ENCODE results near the gene PLA2G4B.

PLA2G4B gene

DNA sequence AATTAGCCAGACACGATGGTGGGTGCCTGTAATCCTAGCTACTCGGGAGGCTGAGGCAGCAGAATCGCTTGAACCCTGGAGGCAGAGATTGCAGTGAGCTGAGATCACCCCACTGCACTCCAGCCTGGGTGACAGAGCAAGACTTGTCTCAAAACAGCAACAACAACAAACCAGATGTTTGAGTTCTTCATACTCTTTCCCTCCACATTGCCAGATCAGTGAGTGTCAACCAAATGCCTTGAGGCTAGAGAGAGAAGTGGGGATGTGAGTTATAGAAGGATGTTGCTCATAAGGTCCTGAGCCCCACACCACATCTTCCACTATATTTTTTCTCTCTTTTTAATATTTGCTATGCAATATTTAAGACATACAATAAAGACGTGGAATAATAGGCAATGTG, 44.6 kb upstream of the PLA2G4B start:
- TF ChIP-seq, protein P1, sequence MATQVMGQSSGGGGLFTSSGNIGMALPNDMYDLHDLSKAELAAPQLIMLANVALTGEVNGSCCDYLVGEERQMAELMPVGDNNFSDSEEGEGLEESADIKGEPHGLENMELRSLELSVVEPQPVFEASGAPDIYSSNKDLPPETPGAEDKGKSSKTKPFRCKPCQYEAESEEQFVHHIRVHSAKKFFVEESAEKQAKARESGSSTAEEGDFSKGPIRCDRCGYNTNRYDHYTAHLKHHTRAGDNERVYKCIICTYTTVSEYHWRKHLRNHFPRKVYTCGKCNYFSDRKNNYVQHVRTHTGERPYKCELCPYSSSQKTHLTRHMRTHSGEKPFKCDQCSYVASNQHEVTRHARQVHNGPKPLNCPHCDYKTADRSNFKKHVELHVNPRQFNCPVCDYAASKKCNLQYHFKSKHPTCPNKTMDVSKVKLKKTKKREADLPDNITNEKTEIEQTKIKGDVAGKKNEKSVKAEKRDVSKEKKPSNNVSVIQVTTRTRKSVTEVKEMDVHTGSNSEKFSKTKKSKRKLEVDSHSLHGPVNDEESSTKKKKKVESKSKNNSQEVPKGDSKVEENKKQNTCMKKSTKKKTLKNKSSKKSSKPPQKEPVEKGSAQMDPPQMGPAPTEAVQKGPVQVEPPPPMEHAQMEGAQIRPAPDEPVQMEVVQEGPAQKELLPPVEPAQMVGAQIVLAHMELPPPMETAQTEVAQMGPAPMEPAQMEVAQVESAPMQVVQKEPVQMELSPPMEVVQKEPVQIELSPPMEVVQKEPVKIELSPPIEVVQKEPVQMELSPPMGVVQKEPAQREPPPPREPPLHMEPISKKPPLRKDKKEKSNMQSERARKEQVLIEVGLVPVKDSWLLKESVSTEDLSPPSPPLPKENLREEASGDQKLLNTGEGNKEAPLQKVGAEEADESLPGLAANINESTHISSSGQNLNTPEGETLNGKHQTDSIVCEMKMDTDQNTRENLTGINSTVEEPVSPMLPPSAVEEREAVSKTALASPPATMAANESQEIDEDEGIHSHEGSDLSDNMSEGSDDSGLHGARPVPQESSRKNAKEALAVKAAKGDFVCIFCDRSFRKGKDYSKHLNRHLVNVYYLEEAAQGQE (IDR thresholded peaks at IDR 0.05; ENCODE audit: low read depth): no peak
- TF ChIP-seq EP300 (IDR thresholded peaks at IDR 0.05; ENCODE audit: borderline replicate concordance) (no peak), CEBPB (IDR thresholded peaks at IDR 0.05) (no peak), RAD21 (IDR thresholded peaks at IDR 0.05; ENCODE audit: low read depth) (no peak), CREB1 (IDR thresholded peaks at IDR 0.05; ENCODE audit: low read depth) (no peak), ZBTB7A (IDR thresholded peaks at IDR 0.05; ENCODE audit: low read depth) (no peak), NFIC (IDR thresholded peaks at IDR 0.05) (no peak), TCF12 (IDR thresholded peaks at IDR 0.05; ENCODE audit: low read depth) (no peak), YY1 (IDR thresholded peaks at IDR 0.05; ENCODE audit: low read depth) (no peak), TAF1 (IDR thresholded peaks at IDR 0.05; ENCODE audit: low read depth) (no peak), EGR1 (IDR thresholded peaks at IDR 0.05) (no peak), TEAD4 (IDR thresholded peaks at IDR 0.05) (no peak), FOXM1 (IDR thresholded peaks at IDR 0.05; ENCODE audit: borderline replicate concordance, low read depth) (no peak)
- TF ChIP-seq, protein P2, sequence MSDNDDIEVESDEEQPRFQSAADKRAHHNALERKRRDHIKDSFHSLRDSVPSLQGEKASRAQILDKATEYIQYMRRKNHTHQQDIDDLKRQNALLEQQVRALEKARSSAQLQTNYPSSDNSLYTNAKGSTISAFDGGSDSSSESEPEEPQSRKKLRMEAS (IDR thresholded peaks at IDR 0.05): no peak
- TF ChIP-seq, protein P3, sequence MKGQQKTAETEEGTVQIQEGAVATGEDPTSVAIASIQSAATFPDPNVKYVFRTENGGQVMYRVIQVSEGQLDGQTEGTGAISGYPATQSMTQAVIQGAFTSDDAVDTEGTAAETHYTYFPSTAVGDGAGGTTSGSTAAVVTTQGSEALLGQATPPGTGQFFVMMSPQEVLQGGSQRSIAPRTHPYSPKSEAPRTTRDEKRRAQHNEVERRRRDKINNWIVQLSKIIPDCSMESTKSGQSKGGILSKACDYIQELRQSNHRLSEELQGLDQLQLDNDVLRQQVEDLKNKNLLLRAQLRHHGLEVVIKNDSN (IDR thresholded peaks at IDR 0.05): no peak

DNA sequence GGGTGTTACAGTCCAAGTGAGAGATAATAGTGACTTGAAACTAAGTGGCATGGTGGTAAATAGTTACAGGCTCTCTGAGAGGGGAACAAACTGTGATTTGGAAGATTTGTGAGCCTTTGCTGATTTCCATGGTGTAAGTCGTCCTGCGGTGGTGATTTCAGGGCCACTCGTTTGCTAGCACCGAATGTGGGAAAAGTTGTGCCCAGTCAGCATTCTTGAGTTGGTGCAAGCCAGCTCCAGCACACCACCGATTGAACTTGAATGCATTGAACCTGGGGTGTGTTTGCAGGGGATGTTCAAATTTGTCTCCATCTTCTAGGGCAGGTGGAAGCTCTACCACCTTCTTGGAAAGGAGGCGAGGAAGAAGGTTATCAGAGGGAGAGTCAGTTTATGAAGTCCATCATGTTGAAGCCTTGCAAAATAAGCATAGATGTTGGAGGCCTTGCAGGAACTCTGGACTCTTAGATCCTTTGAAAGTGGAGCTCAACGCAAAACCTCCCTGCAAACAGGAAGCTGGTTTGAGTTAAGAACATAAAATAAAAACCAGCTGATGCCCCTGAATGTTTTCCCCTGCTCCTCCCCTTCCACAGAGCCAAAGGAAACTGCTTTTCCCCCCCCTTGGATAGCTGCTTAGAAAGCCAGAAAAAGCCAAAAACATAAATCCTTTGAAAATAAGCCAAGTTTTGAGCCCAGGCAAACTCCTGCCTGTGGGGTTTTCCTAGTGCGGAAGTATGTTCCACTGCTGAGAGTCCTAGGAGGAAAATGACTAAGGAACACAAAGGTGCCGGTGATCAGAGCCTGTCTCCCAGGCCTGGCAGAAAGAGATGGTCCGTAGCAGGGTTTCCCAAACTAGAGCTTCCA, 42.4 kb upstream of the PLA2G4B start:
- TF ChIP-seq, protein P2 (IDR thresholded peaks at IDR 0.05): no peak
- no peak for TF ChIP-seq YY1 (IDR thresholded peaks at IDR 0.05; ENCODE audit: low read depth)
- TF ChIP-seq NFIC (IDR thresholded peaks at IDR 0.05): no peak
- TF ChIP-seq, protein P3 (IDR thresholded peaks at IDR 0.05): no peak
- TF ChIP-seq, protein P1 (IDR thresholded peaks at IDR 0.05; ENCODE audit: low read depth): no peak
- no peak for TF ChIP-seq CREB1 (IDR thresholded peaks at IDR 0.05; ENCODE audit: low read depth)
- TF ChIP-seq TCF12 (IDR thresholded peaks at IDR 0.05; ENCODE audit: low read depth): no peak
- no peak for TF ChIP-seq ZBTB7A (IDR thresholded peaks at IDR 0.05; ENCODE audit: low read depth)
- no peak for TF ChIP-seq TAF1 (IDR thresholded peaks at IDR 0.05; ENCODE audit: low read depth)
- no peak for TF ChIP-seq EGR1 (IDR thresholded peaks at IDR 0.05)
- TF ChIP-seq CEBPB (IDR thresholded peaks at IDR 0.05): no peak
- TF ChIP-seq EP300 (IDR thresholded peaks at IDR 0.05; ENCODE audit: borderline replicate concordance): no peak

DNA sequence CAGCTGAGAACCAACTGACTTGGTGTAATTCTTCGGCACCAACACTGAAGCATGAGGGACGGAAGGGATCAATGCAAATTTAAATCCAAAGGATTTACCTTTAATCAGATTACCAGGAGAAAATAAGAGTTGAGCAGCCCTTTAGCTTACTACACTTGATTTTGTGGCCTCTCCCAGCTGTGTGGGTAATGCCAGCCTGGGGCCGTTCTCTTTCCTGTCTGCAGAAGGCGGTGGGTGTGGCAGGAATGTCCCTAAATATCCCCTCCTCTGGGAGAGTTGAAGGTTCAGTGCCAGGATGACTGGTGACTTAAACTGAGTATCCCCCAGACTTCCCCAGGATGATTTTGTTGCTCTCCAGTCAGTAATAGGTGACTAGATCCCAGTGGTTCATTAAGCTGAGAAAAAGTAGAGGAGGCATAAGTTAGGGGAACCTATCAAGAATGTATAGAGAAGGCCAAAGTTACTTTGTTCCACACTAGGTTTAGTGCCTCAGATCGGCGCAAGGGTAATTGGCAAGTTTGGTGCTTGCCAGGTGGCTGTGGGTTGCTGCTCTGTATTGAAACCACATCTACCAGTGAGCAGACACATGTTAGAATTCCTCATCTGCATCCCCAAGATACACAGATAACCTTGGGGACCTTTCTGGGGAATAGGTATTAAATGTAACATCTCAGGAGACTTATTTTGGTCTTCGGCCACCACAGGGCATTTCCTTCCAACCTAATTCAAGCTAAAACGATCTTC, 41.3 kb upstream of the PLA2G4B start:
- TF ChIP-seq, protein P3 (IDR thresholded peaks at IDR 0.05): no peak
- TF ChIP-seq ZBTB7A (IDR thresholded peaks at IDR 0.05; ENCODE audit: low read depth): no peak
- no peak for TF ChIP-seq TCF12 (IDR thresholded peaks at IDR 0.05; ENCODE audit: low read depth)
- no peak for TF ChIP-seq TEAD4 (IDR thresholded peaks at IDR 0.05)
- no peak for TF ChIP-seq TAF1 (IDR thresholded peaks at IDR 0.05; ENCODE audit: low read depth)
- TF ChIP-seq CEBPB (IDR thresholded peaks at IDR 0.05): no peak
- TF ChIP-seq, protein P1 (IDR thresholded peaks at IDR 0.05; ENCODE audit: low read depth): no peak
- TF ChIP-seq EGR1 (IDR thresholded peaks at IDR 0.05): no peak
- no peak for TF ChIP-seq EP300 (IDR thresholded peaks at IDR 0.05; ENCODE audit: borderline replicate concordance)
- no peak for TF ChIP-seq YY1 (IDR thresholded peaks at IDR 0.05; ENCODE audit: low read depth)
- no peak for TF ChIP-seq CREB1 (IDR thresholded peaks at IDR 0.05; ENCODE audit: low read depth)
- no peak for TF ChIP-seq RAD21 (IDR thresholded peaks at IDR 0.05; ENCODE audit: low read depth)
- no peak for TF ChIP-seq FOXM1 (IDR thresholded peaks at IDR 0.05; ENCODE audit: borderline replicate concordance, low read depth)
- TF ChIP-seq NFIC (IDR thresholded peaks at IDR 0.05): no peak
- TF ChIP-seq, protein P2 (IDR thresholded peaks at IDR 0.05): no peak
